HCT116 (cell line): ENCODE results near the gene SLC24A3. TPM values are rescaled to one million over a fixed set of nuclear protein-coding genes. Genes with fewer than 3 reads are reported as not detected.

Experiments used
- ATAC-seq: fragments of 200-7000 bp; cut with Tn5 transposase; 2 replicates; pipeline ENCODE4 v1.9.1; 2020; ENCODE audit warnings: mild to moderate bottlenecking, moderate library complexity
- BruUV-seq: library from RNA; stranded (reverse); fragments of 400-500 nt; replicated peaks from 2 replicates; lab custom pipeline; 2021; lab: Mats Ljungman, UMichigan
- CTCF ChIA-PET: fragments of 300-600 bp; sonication (Branson Sonifier 250); formaldehyde crosslinking; loops from one replicate; lab custom pipeline; 2021; ENCODE audit warnings: antibody characterized with exemption; lab: Charles Lee
- POLR2A ChIA-PET: fragments of 300-600, 350-600 bp; sonication (Branson Sonifier 250); formaldehyde crosslinking; loops from one replicate; lab custom pipeline; 2021; ENCODE audit warnings: antibody characterized with exemption; lab: Charles Lee
- RAD21 ChIA-PET, 2 experiments: fragments of 300-600 bp; sonication (Branson Sonifier 250); formaldehyde crosslinking; loops; one replicate each; lab custom pipeline; 2023; ENCODE audit warnings: low total read pairs in 2 of 2; ENCODE audit not compliant: uncharacterized antibody in 2 of 2, unreplicated experiment in 2 of 2, low non-redundant PET in 1 of 2; lab: Charles Lee
- DNase-seq: peaks from one replicate; pipeline ENCODE4 v3.0.0-alpha.2; 2010; ENCODE audit warnings: low read depth, low spot score
- H2AFZ ChIP-seq: fragments of 200-600 bp; shearing (Covaris generic), sonication (generic); 2 replicates; pipeline ENCODE4 v1.6.1; 2017; ENCODE audit warnings: low read depth, mixed run types, mixed read lengths, antibody characterized with exemption, low read length; ENCODE audit not compliant: poor library complexity, severe bottlenecking
- H3K27ac ChIP-seq: 2 replicates; pipeline ENCODE4 v1.5.1; 2012; ENCODE audit warnings: low read depth, low read length
- H3K27me3 ChIP-seq: fragments of 200-600 bp; sonication (generic); 2 replicates; pipeline ENCODE4 v1.6.1; 2016; ENCODE audit warnings: mixed run types, low read length, mixed read lengths; ENCODE audit not compliant: insufficient read depth
- H3K36me3 ChIP-seq, 2 experiments: fragments of 200-500 bp in 1 of 2; fragments of 200-600 bp in 1 of 2; sonication (Bioruptor generic) in 1 of 2; sonication (generic) in 1 of 2; 2 replicates each; pipeline versions ENCODE4 v1.5.1 to v1.6.1; 2014 to 2016; ENCODE audit warnings: low read length in 2 of 2, inconsistent platforms in 1 of 2, mixed read lengths in 1 of 2, mixed run types in 1 of 2; ENCODE audit not compliant: insufficient read depth in 2 of 2, control insufficient read depth in 1 of 2
- H3K4me1 ChIP-seq, 2 experiments: fragments of 200-600 bp in 1 of 2; sonication (generic) in 1 of 2; 2 replicates each; pipeline versions ENCODE4 v1.5.1 to v1.6.1; 2012 to 2017; ENCODE audit warnings: low read length in 2 of 2, inconsistent platforms in 1 of 2, mild to moderate bottlenecking in 1 of 2, mixed read lengths in 1 of 2, mixed run types in 1 of 2, moderate library complexity in 1 of 2; ENCODE audit not compliant: insufficient read depth in 2 of 2, control insufficient read depth in 1 of 2
- H3K4me2 ChIP-seq: fragments of 200-600 bp; sonication (generic); 2 replicates; pipeline ENCODE4 v1.6.1; 2017; ENCODE audit warnings: mixed run types, low read length, mixed read lengths
- H3K4me3 ChIP-seq, 2 experiments: fragments of 200-600 bp in 1 of 2; sonication (generic) in 1 of 2; replicated peaks in 1 of 2; 2 replicates each; pipeline ENCODE4 v1.5.1; 2011 to 2016; ENCODE audit warnings: low read length in 2 of 2, control low read depth in 1 of 2, low read depth in 1 of 2, mild to moderate bottlenecking in 1 of 2, mixed read lengths in 1 of 2, mixed run types in 1 of 2
- H3K79me2 ChIP-seq: fragments of 200-600 bp; sonication (generic); 2 replicates; pipeline ENCODE4 v1.6.1; 2017; ENCODE audit warnings: mild to moderate bottlenecking, mixed run types, low read length, moderate library complexity, mixed read lengths; ENCODE audit not compliant: insufficient read depth
- H3K9ac ChIP-seq: fragments of 200-600 bp; sonication (generic); 2 replicates; pipeline ENCODE4 v1.6.1; 2016; ENCODE audit warnings: low read length, mixed read lengths
- H3K9me2 ChIP-seq: fragments of 200-600 bp; sonication (generic), shearing (Covaris generic); 2 replicates; pipeline ENCODE4 v1.6.1; 2017; ENCODE audit warnings: mixed run types, mild to moderate bottlenecking, moderate library complexity; ENCODE audit not compliant: insufficient read depth
- H3K9me3 ChIP-seq, 2 experiments: fragments of 200-500 bp in 1 of 2; fragments of 200-600 bp in 1 of 2; sonication (Bioruptor generic) in 1 of 2; sonication (generic) in 1 of 2; 2 replicates each; pipeline ENCODE4 v1.6.1; 2014 to 2017; ENCODE audit warnings: low read length in 2 of 2, mixed read lengths in 2 of 2, inconsistent platforms in 1 of 2, low read depth in 1 of 2, mild to moderate bottlenecking in 1 of 2, mixed run types in 1 of 2, moderate library complexity in 1 of 2; ENCODE audit not compliant: control insufficient read depth in 1 of 2, insufficient read depth in 1 of 2
- H4K20me1 ChIP-seq: fragments of 200-600 bp; sonication (generic), shearing (Covaris generic); 2 replicates; pipeline ENCODE4 v1.6.1; 2017; ENCODE audit warnings: mixed run types, mild to moderate bottlenecking, moderate library complexity; ENCODE audit not compliant: insufficient read depth
- CBX3 ChIP-seq: IDR thresholded peaks from 2 replicates; pipeline ENCODE4 v1.6.1; 2012; ENCODE audit warnings: low read depth
- CEBPB ChIP-seq: IDR thresholded peaks from 2 replicates; pipeline ENCODE4 v1.6.1; 2012; ENCODE audit warnings: low read depth
- ELF1 ChIP-seq: IDR thresholded peaks from 2 replicates; pipeline ENCODE4 v1.6.1; 2012; ENCODE audit warnings: low read depth, borderline replicate concordance
- FOSL1 ChIP-seq: IDR thresholded peaks from 2 replicates; pipeline ENCODE4 v1.6.1; 2012; ENCODE audit warnings: low read depth
- JUND ChIP-seq: IDR thresholded peaks from 2 replicates; pipeline ENCODE4 v1.6.1; 2012
- RAD21 ChIP-seq: IDR thresholded peaks from 2 replicates; pipeline ENCODE4 v1.6.1; 2012; ENCODE audit warnings: low read depth, mild to moderate bottlenecking
- SP1 ChIP-seq: IDR thresholded peaks from 2 replicates; pipeline ENCODE4 v1.6.1; 2012; ENCODE audit warnings: low read depth
- TCF7L2 ChIP-seq: IDR thresholded peaks from 2 replicates; pipeline ENCODE4 v1.7.0; 2011; ENCODE audit warnings: borderline replicate concordance, inconsistent platforms; ENCODE audit not compliant: insufficient read depth, insufficient read length; ENCODE audit errors: extremely low read depth
- YY1 ChIP-seq: IDR thresholded peaks from 2 replicates; pipeline ENCODE4 v1.6.1; 2011; ENCODE audit warnings: low read length, low read depth, moderate library complexity, mild to moderate bottlenecking; ENCODE audit not compliant: insufficient replicate concordance; ENCODE audit errors: extremely low read depth
- ZFX ChIP-seq: fragments of 450-650 bp; IDR thresholded peaks from 2 replicates; pipeline ENCODE4 v1.6.1; 2017
- ZNF274 ChIP-seq: fragments of 200-500 bp; sonication (Bioruptor generic); IDR thresholded peaks from 2 replicates; pipeline ENCODE4 v1.6.1; 2014; ENCODE audit warnings: mild to moderate bottlenecking, low read depth, low read length, inconsistent platforms
- intact Hi-C: fragments of 100-400 bp; cut with micrococcal nuclease; formaldehyde crosslinking; loops from 2 replicates; pipeline ENCODE4 v1.10.0; 2022
- total RNA-seq: library from RNA; stranded (reverse); gene quantifications from one replicate; pipeline ENCODE4 v1.2.1, GENCODE V29; 2021; ENCODE audit not compliant: unreplicated experiment
- TF ChIP-seq, protein P1 (sequence below), 3 experiments: fragments of 200-600 bp in 1 of 3; sonication (generic) in 1 of 3; IDR thresholded peaks in 2 of 3; conservative IDR thresholded peaks in 1 of 3; 2 replicates each; pipeline ENCODE4 v1.5.1; 2012 to 2017; ENCODE audit warnings: low read depth in 2 of 3, low read length in 2 of 3, antibody characterized with exemption in 1 of 3, borderline replicate concordance in 1 of 3, control low read depth in 1 of 3, mild to moderate bottlenecking in 1 of 3, mixed read lengths in 1 of 3, mixed run types in 1 of 3, moderate library complexity in 1 of 3; ENCODE audit not compliant: insufficient read depth in 1 of 3
- TF ChIP-seq, protein P2 (sequence below): IDR thresholded peaks from 2 replicates; pipeline ENCODE4 v1.6.1; 2012
- TF ChIP-seq, protein P3 (sequence below): IDR thresholded peaks from 2 replicates; pipeline ENCODE4 v1.6.1; 2011; ENCODE audit warnings: mild to moderate bottlenecking, low read length, moderate library complexity; ENCODE audit not compliant: insufficient replicate concordance; ENCODE audit errors: extremely low read depth
- TF ChIP-seq, protein P4 (sequence below): IDR thresholded peaks from 2 replicates; pipeline ENCODE4 v1.6.1; 2012; ENCODE audit warnings: low read depth

Gene SLC24A3
- total RNA-seq, 1 experiment from 2014 or later: not detected

DNA sequence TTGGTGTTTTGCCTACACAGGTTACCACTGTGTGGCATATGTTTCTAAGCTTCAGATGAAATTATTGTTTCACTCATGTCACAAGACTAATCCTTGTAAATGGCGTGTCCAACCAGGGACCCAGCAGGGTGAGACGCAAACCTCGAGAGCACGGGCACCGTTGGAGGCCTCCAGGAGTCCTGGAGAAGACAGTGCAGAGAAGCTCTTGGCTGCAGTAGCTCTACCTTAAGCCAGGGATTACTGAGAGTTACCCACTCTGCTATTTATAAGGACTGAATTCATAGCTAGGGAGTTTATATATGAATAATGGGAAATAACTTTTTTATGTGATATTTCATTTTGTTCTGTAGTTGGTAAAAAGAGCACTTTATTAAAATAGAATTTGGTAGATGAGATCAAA is 137.4 kb downstream of the SLC24A3 start:
- Histone ChIP-seq H3K4me3 (no peak overlapping the region), H2AFZ (no peak overlapping the region), H3K79me2 (no peaks in the 10 kb centered on the region), H3K4me1 (no peaks in the 10 kb centered on the region), H3K9me3 (no peaks in the 10 kb centered on the region; a peak in 1 of 4 replicates), H3K27me3 (no peaks in the 10 kb centered on the region)
- CTCF ChIA-PET: no interaction called here
- no peak for TF ChIP-seq ZFX
- TF ChIP-seq TCF7L2: no peak
- TF ChIP-seq, protein P1, sequence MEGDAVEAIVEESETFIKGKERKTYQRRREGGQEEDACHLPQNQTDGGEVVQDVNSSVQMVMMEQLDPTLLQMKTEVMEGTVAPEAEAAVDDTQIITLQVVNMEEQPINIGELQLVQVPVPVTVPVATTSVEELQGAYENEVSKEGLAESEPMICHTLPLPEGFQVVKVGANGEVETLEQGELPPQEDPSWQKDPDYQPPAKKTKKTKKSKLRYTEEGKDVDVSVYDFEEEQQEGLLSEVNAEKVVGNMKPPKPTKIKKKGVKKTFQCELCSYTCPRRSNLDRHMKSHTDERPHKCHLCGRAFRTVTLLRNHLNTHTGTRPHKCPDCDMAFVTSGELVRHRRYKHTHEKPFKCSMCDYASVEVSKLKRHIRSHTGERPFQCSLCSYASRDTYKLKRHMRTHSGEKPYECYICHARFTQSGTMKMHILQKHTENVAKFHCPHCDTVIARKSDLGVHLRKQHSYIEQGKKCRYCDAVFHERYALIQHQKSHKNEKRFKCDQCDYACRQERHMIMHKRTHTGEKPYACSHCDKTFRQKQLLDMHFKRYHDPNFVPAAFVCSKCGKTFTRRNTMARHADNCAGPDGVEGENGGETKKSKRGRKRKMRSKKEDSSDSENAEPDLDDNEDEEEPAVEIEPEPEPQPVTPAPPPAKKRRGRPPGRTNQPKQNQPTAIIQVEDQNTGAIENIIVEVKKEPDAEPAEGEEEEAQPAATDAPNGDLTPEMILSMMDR (IDR thresholded peaks at IDR 0.05 in 2 of 3, conservative IDR thresholded peaks at IDR 0.05 in 1 of 3; ENCODE audit: borderline replicate concordance in 1 of 3, insufficient read depth in 1 of 3, low read depth in 2 of 3, low read length in 2 of 3): no peak
- no peak for TF ChIP-seq FOSL1
- TF ChIP-seq, protein P2, sequence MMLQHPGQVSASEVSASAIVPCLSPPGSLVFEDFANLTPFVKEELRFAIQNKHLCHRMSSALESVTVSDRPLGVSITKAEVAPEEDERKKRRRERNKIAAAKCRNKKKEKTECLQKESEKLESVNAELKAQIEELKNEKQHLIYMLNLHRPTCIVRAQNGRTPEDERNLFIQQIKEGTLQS: no peak
- TF ChIP-seq, protein P3, sequence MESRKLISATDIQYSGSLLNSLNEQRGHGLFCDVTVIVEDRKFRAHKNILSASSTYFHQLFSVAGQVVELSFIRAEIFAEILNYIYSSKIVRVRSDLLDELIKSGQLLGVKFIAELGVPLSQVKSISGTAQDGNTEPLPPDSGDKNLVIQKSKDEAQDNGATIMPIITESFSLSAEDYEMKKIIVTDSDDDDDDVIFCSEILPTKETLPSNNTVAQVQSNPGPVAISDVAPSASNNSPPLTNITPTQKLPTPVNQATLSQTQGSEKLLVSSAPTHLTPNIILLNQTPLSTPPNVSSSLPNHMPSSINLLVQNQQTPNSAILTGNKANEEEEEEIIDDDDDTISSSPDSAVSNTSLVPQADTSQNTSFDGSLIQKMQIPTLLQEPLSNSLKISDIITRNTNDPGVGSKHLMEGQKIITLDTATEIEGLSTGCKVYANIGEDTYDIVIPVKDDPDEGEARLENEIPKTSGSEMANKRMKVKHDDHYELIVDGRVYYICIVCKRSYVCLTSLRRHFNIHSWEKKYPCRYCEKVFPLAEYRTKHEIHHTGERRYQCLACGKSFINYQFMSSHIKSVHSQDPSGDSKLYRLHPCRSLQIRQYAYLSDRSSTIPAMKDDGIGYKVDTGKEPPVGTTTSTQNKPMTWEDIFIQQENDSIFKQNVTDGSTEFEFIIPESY: no peak
- no peak for TF ChIP-seq CEBPB
- TF ChIP-seq ELF1: no peak
- no peak for TF ChIP-seq CBX3
- no peak for TF ChIP-seq SP1
- TF ChIP-seq RAD21: no peak
- TF ChIP-seq, protein P4, sequence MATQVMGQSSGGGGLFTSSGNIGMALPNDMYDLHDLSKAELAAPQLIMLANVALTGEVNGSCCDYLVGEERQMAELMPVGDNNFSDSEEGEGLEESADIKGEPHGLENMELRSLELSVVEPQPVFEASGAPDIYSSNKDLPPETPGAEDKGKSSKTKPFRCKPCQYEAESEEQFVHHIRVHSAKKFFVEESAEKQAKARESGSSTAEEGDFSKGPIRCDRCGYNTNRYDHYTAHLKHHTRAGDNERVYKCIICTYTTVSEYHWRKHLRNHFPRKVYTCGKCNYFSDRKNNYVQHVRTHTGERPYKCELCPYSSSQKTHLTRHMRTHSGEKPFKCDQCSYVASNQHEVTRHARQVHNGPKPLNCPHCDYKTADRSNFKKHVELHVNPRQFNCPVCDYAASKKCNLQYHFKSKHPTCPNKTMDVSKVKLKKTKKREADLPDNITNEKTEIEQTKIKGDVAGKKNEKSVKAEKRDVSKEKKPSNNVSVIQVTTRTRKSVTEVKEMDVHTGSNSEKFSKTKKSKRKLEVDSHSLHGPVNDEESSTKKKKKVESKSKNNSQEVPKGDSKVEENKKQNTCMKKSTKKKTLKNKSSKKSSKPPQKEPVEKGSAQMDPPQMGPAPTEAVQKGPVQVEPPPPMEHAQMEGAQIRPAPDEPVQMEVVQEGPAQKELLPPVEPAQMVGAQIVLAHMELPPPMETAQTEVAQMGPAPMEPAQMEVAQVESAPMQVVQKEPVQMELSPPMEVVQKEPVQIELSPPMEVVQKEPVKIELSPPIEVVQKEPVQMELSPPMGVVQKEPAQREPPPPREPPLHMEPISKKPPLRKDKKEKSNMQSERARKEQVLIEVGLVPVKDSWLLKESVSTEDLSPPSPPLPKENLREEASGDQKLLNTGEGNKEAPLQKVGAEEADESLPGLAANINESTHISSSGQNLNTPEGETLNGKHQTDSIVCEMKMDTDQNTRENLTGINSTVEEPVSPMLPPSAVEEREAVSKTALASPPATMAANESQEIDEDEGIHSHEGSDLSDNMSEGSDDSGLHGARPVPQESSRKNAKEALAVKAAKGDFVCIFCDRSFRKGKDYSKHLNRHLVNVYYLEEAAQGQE: no peak
- TF ChIP-seq ZNF274: no peak
- TF ChIP-seq YY1: no peak
- no peak for TF ChIP-seq JUND
- TF ChIP-seq, all 23 proteins: peak for 0
- intact Hi-C loops: no loop called here
- H3K4me2 ChIP-seq: no peak overlapping the region
- H4K20me1 ChIP-seq: no peaks in the 10 kb centered on the region
- ChIA-PET RAD21 (no interaction called here), POLR2A (no interaction called here)
- ATAC-seq (no peak), DNase-seq (no peak)
- no peak overlapping the region for H3K27ac ChIP-seq
- no peaks in the 10 kb centered on the region for H3K36me3 ChIP-seq
- no TSS peak for BruUV-seq
- H3K9ac ChIP-seq: no peak overlapping the region
- H3K9me2 ChIP-seq: no peaks in the 10 kb centered on the region
